GM21825 (cell line): ENCODE results near the gene B4GALNT1.
A peak's percentile ranks its signal among the peaks of the same experiment; 100 is the strongest.

Source experiments
- ATAC-seq: cut with Tn5 transposase; IDR thresholded peaks from one replicate; pipeline ENCODE4 v1.9.1; 2021; ENCODE audit warnings: mild to moderate bottlenecking, moderate library complexity; ENCODE audit not compliant: unreplicated experiment

The B4GALNT1 gene

GRCh38 chr12:57586832-57587429 is 46.1 kb downstream of the B4GALNT1 start:
- ATAC-seq = no peak

DNA sequence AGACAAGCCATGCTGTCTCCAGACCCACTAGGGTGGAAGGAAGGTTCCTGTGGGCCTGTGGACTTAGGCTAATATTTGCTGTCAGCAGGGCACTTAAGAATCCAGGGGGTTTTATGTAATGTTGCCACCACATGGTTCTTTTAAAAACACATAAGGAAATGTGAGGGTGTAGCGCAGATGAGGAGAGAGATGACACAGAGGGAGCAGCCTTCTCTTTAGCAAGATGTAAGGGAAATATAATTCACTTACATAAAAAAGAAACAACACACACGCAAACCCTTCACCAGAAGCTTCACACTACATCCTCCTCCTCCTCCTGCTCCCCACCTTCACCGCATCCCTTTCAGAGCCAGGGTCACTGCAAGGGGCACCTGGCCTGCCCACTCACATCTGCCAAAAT is 46.9 kb downstream of the B4GALNT1 start:
- ATAC-seq = no peak

GRCh38 chr12:57585156-57585555 is 47.8 kb downstream of the B4GALNT1 start:
- no peak for ATAC-seq

GRCh38 chr12:57584690-57585089 is 48.3 kb downstream of the B4GALNT1 start:
- ATAC-seq = no peak

GRCh38 chr12:57584050-57584449 is 49.0 kb downstream of the B4GALNT1 start:
- no peak for ATAC-seq

GRCh38 chr12:57583008-57583831 is 49.8 kb downstream of the B4GALNT1 start:
- ATAC-seq = peak; percentile 89

- ATAC-seq = no peak
These were observed 50.6 kb downstream of the B4GALNT1 start for GRCh38 chr12:57582440-57582839.

- no peak for ATAC-seq
These were observed 51.2 kb downstream of the B4GALNT1 start for GRCh38 chr12:57581802-57582201.

- no peak for ATAC-seq
These were observed 52.6 kb downstream of the B4GALNT1 start for GRCh38 chr12:57580466-57580795.

GRCh38 chr12:57579677-57580465 is 53.1 kb downstream of the B4GALNT1 start:
- no peak for ATAC-seq

DNA sequence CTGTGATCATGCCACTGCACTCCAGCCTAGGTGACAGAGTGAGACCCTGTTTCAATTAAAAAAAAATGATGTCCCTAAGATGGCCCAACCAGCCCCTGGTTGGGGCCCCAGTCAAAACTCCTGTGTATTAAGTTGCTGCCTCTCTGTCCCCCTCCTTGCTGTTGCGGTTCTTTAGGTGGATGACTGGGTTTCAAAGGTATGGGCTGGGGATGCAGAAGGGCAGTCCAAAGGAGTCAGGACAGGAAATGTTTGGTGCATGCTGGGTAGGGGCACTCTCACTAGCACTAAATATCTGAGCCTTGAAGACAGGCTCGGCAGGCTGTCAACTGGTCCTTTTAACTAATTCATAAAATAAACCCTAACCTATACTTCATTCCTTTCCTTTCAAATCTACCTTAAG is 54.0 kb downstream of the B4GALNT1 start:
- ATAC-seq = no peak

DNA sequence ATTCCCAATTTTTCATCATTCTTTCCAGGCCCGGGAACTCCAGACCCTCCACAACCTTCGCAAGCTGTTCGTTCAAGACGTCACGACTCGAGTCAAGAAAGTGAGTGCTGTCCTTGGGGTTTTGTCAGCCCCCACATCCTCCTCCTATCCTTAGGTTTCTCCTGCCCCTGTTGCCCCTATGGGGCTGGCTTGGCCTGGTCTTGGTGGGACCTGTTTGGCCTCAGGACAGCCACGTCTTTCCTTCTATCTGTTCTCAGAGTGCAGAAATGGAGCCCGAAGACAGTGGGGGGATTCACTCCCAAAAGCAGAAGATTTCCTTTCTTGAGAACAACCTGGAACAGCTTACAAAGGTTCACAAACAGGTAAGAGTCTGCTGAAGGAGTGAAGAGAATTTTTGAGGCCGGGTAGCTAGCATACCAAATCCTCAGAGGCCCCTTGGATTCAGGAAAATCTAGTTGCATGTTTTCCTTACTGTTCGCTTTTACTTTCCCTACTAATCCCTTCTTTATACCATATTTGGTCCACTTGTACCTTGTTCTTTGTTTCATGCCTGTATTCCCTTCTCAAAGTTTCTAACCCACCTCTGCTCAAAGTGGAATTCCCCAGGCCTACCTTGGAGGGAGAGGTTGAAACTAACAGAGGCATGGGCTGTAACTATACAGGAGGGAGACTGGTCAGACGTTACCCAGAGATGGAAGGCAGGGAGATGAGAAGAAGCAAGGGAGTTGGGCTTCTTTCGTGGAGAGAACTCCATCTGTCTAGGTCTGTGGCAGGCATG is 54.8 kb downstream of the B4GALNT1 start:
- ATAC-seq = no peak

- no peak for ATAC-seq
These were observed 56.3 kb downstream of the B4GALNT1 start for GRCh38 chr12:57576613-57577160.
